Hematopoietic multipotent progenitor cell treated with erythropoietin and hydrocortisone succinate and interleukin-3 and kit ligand, for 6 days (in vitro differentiated cells): ENCODE measurements around the gene TIMM10.
"Not testable (repeated sequence)": the region's sequence is repeated elsewhere in the genome, so short reads cannot be mapped to it uniquely, and the experiment has no call there.

Experiments used
- DNase-seq: peaks from one replicate; pipeline ENCODE4 v3.0.0-alpha.2; 2015

Gene TIMM10

DNA sequence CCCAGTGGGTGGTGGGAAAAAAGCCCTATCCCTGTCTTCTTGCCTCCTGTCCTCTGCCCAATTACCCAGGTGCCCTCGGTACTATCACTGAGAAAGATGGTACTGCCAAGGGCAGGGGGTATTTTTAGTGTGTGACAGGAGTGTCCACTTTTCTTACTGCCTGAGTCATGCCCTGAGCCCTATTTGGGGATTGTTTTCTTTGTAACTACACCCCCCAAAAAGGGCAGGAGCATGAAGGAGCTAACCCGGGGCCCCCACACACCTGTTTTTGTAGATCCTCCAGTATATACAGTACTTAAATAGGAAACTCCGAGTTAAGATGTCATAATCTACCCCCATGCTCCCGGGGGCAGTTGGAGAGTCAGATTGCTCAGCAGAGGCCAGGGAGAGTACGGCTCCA, 10.6 kb upstream of the TIMM10 start:
- no peak for DNase-seq

GRCh38 chr11:57539342-57539741, 8.8 kb upstream of the TIMM10 start:
- no peak for DNase-seq

GRCh38 chr11:57536947-57537619, 6.5 kb upstream of the TIMM10 start, which contains the start of gene SMTNL1:
SMTNL1 (plus strand) TSS chr11:57537595; CDS start chr11:57542643, 5,048 bp downstream.
- no peak for DNase-seq

DNA sequence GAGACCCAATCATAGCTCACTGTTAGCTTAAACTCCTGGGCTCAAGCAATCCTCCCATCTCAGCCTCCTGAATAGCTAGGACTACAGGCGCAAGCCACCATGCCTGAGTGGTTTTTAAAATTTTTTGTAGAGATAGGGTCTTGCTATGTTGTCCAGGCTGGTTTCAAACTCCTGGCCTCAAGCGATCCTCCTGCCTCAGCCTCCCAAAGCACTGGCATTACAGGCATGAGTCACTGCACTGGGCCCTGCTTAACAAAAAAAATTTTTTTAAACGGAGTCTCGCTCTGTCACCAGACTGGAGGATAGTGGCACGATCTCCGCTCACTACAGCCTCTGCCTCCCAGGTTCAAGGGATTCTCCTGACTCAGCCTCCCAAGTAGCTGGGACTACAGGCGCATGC, 3.9 kb upstream of the TIMM10 start:
- DNase-seq: not testable (repeated sequence)

DNA sequence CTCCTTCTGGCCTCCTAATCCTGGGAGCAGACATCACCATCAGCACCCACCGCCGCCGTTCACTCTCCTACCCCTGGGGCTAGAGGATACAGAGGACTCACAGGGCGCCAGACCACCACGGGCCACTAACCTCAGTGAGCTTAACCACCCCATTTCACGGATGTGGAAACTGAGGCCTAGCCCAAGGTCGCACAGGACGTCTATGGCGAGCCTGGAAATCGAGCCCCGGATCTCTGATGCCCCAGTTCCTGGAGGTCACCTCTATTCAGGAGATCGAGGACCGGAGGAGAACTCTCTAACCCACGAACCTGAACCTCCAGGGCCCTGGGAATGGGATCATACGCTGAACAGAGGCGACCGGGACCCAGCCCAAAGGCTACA, 349 bp downstream of the TIMM10 start:
- DNase-seq: no peak

DNA sequence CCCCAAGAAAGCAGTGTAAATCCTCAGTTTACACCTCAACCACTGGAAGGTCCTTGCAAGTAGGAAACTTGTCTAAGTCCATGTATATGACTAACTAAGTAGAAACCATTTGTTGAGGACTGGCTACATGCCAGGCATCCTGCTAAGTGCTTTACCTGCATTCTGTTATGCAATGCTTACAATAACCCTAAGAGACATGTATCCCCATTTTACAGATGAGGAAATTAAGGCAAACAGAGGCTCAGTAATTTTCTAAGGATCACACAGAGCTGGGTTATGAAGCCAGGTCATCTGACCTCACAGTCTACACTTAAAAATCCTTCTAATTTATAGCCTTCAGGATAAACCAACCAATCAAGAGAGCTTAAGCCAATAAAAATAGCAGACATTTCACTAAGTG, 1.5 kb downstream of the TIMM10 start:
- no peak for DNase-seq

GRCh38 chr11:57527056-57527631, 3.4 kb downstream of the TIMM10 start:
- peak; percentile 87 for DNase-seq

- DNase-seq: no peak
These were observed 7.1 kb downstream of the TIMM10 start for GRCh38 chr11:57523419-57523818.

- DNase-seq: peak; percentile 48
These were observed 9.4 kb downstream of the TIMM10 start for GRCh38 chr11:57521116-57521515.

DNA sequence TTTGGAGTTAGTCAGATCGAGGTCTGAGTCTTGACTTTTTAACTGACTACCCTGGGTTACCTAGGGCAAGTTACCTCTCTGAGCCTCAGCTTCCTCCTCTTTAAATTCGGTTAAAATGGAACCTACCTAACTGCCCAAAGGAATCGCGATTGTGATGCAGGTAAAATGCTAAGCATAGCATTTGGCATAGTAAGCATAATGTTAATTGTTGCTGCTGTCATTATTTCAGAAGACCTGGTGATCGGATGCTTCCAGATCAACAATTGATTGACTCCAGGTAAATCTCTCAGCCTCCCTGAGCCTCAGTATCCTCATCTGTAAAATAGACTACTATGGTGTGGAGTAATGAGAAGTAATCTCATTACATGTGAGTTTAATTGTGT, 14.5 kb downstream of the TIMM10 start:
- no peak for DNase-seq

- DNase-seq: peak; percentile 78
These were observed 15.1 kb downstream of the TIMM10 start, which contains the start of gene SLC43A1 for GRCh38 chr11:57515332-57516060. SLC43A1 (minus strand) TSS chr11:57515702; CDS start chr11:57514111, 1,591 bp downstream.

DNA sequence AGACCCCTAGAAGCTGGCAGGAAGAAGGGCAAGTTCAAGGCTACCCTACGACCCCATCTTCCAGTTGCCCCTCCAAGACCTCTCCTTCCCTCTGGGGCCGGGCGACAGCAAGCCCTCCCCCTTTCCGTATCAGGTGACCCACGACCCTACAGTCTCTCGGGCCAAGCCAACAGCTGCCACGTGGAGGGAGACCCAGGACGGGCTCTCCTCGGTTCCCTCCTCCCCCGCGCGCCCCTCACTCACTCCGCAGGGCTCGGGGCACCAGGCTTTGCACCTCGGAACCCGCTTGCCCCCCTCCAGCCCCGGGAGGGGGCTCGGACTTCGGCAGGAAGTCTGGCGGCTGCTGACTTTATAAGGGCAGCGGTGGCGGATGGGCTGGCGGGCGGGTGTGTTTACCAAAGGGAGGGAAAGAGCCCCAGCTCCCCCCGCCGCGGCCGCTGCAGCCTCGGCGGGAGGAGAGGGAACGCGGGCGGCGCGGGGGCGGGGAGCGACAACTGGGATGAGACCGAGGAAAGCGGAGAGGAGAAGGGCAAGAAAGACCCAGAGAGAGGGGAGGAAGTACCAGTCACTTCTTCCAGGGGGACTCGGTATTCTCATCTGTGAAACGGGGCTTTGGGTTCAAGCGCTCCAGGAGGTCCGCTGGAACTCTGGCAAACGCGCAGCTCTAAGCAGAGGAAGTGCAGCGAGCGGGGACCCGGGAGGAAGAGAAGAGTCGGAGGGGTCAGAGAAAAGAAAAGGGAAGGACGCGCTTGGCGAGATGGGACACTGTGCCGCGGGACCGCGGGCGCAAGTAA, 15.8 kb downstream of the TIMM10 start:
- peak; percentile 63 for DNase-seq

DNA sequence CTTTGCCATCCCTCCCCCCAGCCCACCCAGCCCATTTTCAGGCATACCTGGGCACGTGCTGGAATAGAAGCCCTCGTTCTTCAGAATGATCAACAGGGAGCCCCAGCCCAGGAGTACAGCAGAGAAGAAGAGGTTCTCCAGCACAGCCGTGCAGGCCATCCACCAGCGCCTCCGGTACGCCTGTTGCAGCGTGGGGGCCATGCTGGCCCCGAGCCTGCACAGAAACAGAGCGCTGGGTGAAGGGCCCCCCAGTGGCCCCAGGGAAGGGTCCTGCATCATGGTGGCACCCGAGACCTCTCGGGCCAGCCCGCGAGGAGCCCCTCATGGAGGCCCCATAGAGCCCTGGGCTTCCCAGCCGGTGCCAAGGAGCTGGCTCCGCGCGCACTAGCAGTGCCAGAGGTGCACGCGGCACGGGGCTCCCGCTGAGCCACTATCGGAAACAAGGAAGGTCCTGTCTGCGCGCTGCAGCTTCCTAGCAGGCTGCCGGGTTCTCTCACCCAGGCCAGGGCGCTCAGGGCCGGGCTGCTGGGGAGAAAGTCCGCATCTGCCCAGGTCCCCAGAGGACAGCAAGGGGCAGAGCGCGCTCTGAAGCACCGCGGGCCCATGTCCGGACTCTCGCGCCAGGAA, 16.5 kb downstream of the TIMM10 start:
- peak; percentile 70 for DNase-seq

GRCh38 chr11:57513452-57513795, 17.1 kb downstream of the TIMM10 start:
- DNase-seq: peak; percentile 47

- DNase-seq: peak; percentile 88
These were observed 17.7 kb downstream of the TIMM10 start for GRCh38 chr11:57512646-57513451.

DNA sequence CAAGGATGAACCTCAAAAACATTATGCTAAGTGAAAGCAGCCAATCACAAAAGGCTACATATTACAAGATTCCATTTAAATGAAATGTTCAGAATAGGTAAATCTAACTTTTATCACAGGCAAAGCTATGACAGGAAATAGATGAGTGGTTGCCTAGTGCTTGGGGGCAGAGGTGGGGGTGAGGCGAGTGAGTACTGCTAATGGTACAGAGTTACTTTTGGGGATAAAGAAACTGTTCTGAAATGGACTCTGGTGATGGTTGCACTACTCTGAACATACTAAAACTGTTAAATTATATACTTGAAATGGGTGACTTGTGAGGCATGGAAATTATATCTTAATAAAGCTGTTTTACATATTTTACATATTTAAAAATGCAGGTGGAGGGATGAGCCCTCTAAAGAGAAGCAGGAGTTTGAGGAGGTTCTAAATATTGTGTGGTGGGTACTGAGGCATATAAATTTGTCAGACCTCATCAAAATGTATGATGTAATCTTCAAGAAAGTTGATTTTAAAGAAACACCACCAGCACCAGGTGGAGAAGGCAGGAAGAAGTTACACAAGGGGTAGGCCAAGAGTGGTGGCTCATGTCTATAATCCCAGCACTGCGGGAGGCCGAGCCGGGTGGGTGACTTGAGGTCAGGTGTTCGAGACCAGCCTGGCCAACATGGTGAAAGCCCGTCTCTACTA, 18.7 kb downstream of the TIMM10 start:
- DNase-seq: no peak

- no peak for DNase-seq
These were observed 22.0 kb downstream of the TIMM10 start for GRCh38 chr11:57508341-57509170.

DNA sequence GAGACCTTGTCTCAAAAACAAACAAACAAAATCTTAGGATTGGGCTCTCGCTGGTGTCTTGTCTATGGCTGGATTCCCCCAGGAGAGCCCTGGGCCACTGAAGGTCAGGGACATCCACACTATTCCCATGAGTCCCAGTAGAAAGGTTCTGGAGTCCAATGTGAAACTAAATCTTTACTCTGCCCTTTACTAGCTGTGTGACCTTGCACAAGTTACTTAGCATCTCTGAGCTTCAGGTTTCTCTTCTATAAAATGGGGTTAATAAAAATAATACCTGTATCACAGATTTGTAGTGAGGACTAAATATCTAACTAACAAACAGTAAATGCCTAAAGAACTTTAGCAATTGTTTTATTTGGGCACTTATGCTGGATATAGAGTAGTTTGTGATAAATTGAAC, 24.0 kb downstream of the TIMM10 start:
- DNase-seq: no peak

DNA sequence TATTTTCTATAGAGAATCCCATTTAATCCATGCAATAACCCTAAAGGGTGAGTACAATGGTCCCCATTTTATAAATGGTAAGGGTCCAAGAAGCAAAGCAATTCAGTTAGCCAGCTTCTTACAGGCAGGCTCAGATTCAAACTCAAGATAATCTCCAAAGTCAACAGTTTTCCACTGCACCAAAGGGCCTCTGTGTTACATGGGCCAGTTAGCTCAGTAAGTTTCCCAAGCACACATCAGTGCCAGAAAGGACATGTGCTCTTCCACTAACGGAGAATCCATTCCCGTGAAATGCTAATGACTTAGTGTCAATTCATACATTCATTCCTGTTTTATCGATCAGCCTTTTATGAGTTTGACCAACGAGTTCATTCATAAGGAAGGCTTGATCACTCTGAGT, 26.0 kb downstream of the TIMM10 start:
- no peak for DNase-seq

- no peak for DNase-seq
These were observed 27.7 kb downstream of the TIMM10 start for GRCh38 chr11:57502870-57503269.
